Breast epithelium (tissue), 3 donors: ENCODE measurements around the gene UTP14A.

ENCODE experiments used
- CTCF ChIP-seq, 3 donors: fragments of 450-650 bp; IDR thresholded peaks; one replicate each; pipeline ENCODE4 v1.5.1; 2016 to 2017; ENCODE audit warnings: antibody characterized with exemption in 3 of 3, mild to moderate bottlenecking in 3 of 3, moderate library complexity in 3 of 3
- POLR2A ChIP-seq: fragments of 450-650 bp; IDR thresholded peaks from one replicate; pipeline ENCODE4 v1.6.1; 2016; ENCODE audit warnings: antibody characterized with exemption, mild to moderate bottlenecking, moderate library complexity
- POLR2AphosphoS5 ChIP-seq, 3 donors: sonication (generic); formaldehyde crosslinking; IDR thresholded peaks; one replicate each; pipeline ENCODE4 v1.6.1; 2017; ENCODE audit warnings: antibody characterized with exemption in 3 of 3

GRCh38 chrX:129938081-129938480 lies 32.1 kb downstream of the UTP14A start:
- TF ChIP-seq CTCF (IDR thresholded peaks at IDR 0.05), result no peak
- no peak for TF ChIP-seq POLR2AphosphoS5 (IDR thresholded peaks at IDR 0.05)
- no peak for TF ChIP-seq POLR2A
